ENCODE data around the gene TMEM120A. TPM values are rescaled to one million over a fixed set of nuclear protein-coding genes. Genes with fewer than 3 reads are reported as not detected.

Gene TMEM120A
- total RNA-seq, 2 experiments from 2014 or later: 12.4 to 22.1 TPM

- ChIA-PET POLR2A (no interaction called here), CTCF (ENCODE audit: unreplicated experiment) (no interaction called here)
- no TSS peak for BruUV-seq (replicated peaks)
Measured at GRCh38 chr7:75968012-75968411, 26.4 kb downstream of the TMEM120A start.

GRCh38 chr7:75967487-75967997 is 26.9 kb downstream of the TMEM120A start:
- Histone ChIP-seq H3K4me2 (ENCODE audit: low read length) (no peak overlapping the region), H3K9me3 (ENCODE audit: low read length) (no peaks in the 10 kb centered on the region), H3K27ac (ENCODE audit: low read depth, low read length, poor library complexity, severe bottlenecking) (no peak overlapping the region), H4K20me1 (ENCODE audit: insufficient read depth, low read length) (no peaks in the 10 kb centered on the region), H3K36me3 (ENCODE audit: insufficient read depth, low read length) (no peaks in the 10 kb centered on the region; the same call in 1 of the 2 replicates), H2AFZ (ENCODE audit: low read length) (no peak overlapping the region), H3K79me2 (ENCODE audit: insufficient read depth, low read depth, low read length) (no peaks in the 10 kb centered on the region), H3K4me3 (ENCODE audit: low read depth, low read length, poor library complexity, severe bottlenecking) (no peak overlapping the region), H3K4me1 (ENCODE audit: insufficient read depth, low read length, poor library complexity, severe bottlenecking) (no peaks in the 10 kb centered on the region), H3K9me2 (ENCODE audit: insufficient read depth, low read length) (no peaks in the 10 kb centered on the region)
- intact Hi-C loops (cut with micrococcal nuclease; ENCODE audit: unreplicated experiment): no loop called here
- ChIA-PET CTCF (ENCODE audit: unreplicated experiment) (no interaction called here), POLR2A (no interaction called here)
- BruUV-seq (replicated peaks): no TSS peak
- no peak for DNase-seq (ENCODE audit: low spot score)
- TF ChIP-seq CTCF (conservative IDR thresholded peaks at IDR 0.05; ENCODE audit: low read length) (no peak), EZH2phosphoT487 (IDR thresholded peaks at IDR 0.05; ENCODE audit: borderline replicate concordance, low read depth, low read length) (no peak)

More at GRCh38 chr7:75968012-75968411, 26.4 kb downstream of the TMEM120A start:
- Histone ChIP-seq H3K4me2 (ENCODE audit: low read length) (no peak overlapping the region), H3K79me2 (ENCODE audit: insufficient read depth, low read depth, low read length) (no peaks in the 10 kb centered on the region), H3K9me2 (ENCODE audit: insufficient read depth, low read length) (no peaks in the 10 kb centered on the region), H3K27ac (ENCODE audit: low read depth, low read length, poor library complexity, severe bottlenecking) (no peak overlapping the region), H4K20me1 (ENCODE audit: insufficient read depth, low read length) (no peaks in the 10 kb centered on the region), H2AFZ (ENCODE audit: low read length) (no peak overlapping the region), H3K4me3 (ENCODE audit: low read depth, low read length, poor library complexity, severe bottlenecking) (no peak overlapping the region), H3K9me3 (ENCODE audit: low read length) (no peaks in the 10 kb centered on the region), H3K36me3 (ENCODE audit: insufficient read depth, low read length) (peaks cover 4% of the 10 kb centered on the region; the same call in 1 of the 2 replicates), H3K4me1 (ENCODE audit: insufficient read depth, low read length, poor library complexity, severe bottlenecking) (no peaks in the 10 kb centered on the region)
- intact Hi-C loops (cut with micrococcal nuclease; ENCODE audit: unreplicated experiment): no loop called here
- TF ChIP-seq EZH2phosphoT487 (IDR thresholded peaks at IDR 0.05; ENCODE audit: borderline replicate concordance, low read depth, low read length) (no peak), CTCF (conservative IDR thresholded peaks at IDR 0.05; ENCODE audit: low read length) (no peak)
- no peak for DNase-seq (ENCODE audit: low spot score)

- H3K79me2 ChIP-seq (ENCODE audit: insufficient read depth, low read depth, low read length): no peaks in the 10 kb centered on the region
- no peak for DNase-seq (ENCODE audit: low spot score)
- no peak overlapping the region for H3K27ac ChIP-seq (ENCODE audit: low read depth, low read length, poor library complexity, severe bottlenecking)
- no peak for TF ChIP-seq CTCF (conservative IDR thresholded peaks at IDR 0.05; ENCODE audit: low read length)
- TF ChIP-seq EZH2phosphoT487 (IDR thresholded peaks at IDR 0.05; ENCODE audit: borderline replicate concordance, low read depth, low read length): no peak
- H3K4me2 ChIP-seq (ENCODE audit: low read length): no peak overlapping the region
- no peak overlapping the region for H3K4me3 ChIP-seq (ENCODE audit: low read depth, low read length, poor library complexity, severe bottlenecking)
- ChIA-PET POLR2A (interaction anchor here (0.6 kb wide), 1 partner anchor 125 kb away, joined by 3 read pairs; no protein-coding TSS in a partner anchor), CTCF (ENCODE audit: unreplicated experiment) (no interaction called here)
- H4K20me1 ChIP-seq (ENCODE audit: insufficient read depth, low read length): no peaks in the 10 kb centered on the region
- no TSS peak for BruUV-seq (replicated peaks)
- no peaks in the 10 kb centered on the region for H3K9me2 ChIP-seq (ENCODE audit: insufficient read depth, low read length)
- H3K9me3 ChIP-seq (ENCODE audit: low read length): no peaks in the 10 kb centered on the region
- intact Hi-C loops (cut with micrococcal nuclease; ENCODE audit: unreplicated experiment): no loop called here
- no peaks in the 10 kb centered on the region for H3K4me1 ChIP-seq (ENCODE audit: insufficient read depth, low read length, poor library complexity, severe bottlenecking)
- H2AFZ ChIP-seq (ENCODE audit: low read length): no peak overlapping the region
- no peaks in the 10 kb centered on the region for H3K36me3 ChIP-seq (ENCODE audit: insufficient read depth, low read length)
Measured at GRCh38 chr7:75967055-75967454, 27.3 kb downstream of the TMEM120A start.

Measured in OCI-LY7 (cell line).